GM18907 (cell line): ENCODE measurements around the gene TXLNG.
"Not testable (repeated sequence)": the region's sequence is repeated elsewhere in the genome, so short reads cannot be mapped to it uniquely, and the experiment has no call there.

Source experiments
- ATAC-seq: cut with Tn5 transposase; IDR thresholded peaks from one replicate; pipeline ENCODE4 v1.9.1; 2021; ENCODE audit warnings: mild to moderate bottlenecking, moderate library complexity; ENCODE audit not compliant: unreplicated experiment

The TXLNG gene

DNA sequence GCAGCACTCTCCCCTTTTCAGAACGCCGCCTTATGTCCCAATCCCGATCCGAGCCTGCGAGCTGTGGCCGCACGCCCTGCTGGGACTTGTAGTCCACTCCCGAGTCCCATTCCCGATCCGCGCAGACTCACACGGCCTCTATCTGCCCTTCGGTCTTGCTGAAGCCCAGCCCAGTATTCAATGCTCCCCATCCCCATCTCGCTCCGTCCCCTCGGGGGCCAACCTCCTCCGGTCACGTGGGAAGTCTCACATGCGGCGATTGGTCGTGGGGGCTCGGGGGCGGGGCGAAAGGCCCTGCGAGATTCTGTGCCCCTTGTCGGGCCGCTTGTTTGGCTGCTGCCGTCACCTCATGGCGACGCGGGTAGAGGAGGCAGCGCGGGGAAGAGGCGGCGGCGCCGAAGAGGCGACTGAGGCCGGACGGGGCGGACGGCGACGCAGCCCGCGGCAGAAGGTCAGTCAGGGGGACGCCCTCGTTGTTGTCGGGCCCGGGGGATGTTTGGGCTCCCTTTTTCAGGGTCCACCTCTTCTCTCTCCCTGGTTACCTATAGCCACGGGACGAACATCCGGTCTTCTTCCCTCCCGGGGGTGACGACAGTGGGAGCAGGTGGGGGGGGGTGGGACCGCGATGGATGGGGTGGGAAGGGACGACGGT, at the start of gene TXLNG:
Gene TXLNG (plus strand): TSS at position 328 of the 652 bp plus-strand sequence. CDS start 22 bp downstream, at position 350.
- ATAC-seq = peak; percentile 99

DNA sequence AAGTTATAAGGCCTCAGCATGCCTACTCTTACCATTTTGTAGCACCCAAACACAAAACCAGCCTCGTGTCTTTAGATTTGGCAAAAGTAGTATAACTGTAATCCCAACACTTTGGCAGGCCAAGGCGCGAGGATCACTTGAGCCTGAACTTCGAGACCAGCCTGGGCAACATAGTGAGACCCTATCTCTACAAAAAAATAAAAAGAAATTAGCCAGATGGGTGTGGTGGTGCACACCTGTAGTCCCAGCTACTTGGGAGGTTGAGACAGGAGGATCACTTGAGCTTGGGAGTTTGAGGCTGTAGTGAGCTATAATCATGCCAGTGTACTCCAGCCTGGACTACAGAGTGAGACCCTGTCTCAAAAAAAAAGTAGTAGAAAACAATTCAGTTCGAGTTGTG, 49.2 kb upstream of the TXLNG start:
- ATAC-seq = no peak

DNA sequence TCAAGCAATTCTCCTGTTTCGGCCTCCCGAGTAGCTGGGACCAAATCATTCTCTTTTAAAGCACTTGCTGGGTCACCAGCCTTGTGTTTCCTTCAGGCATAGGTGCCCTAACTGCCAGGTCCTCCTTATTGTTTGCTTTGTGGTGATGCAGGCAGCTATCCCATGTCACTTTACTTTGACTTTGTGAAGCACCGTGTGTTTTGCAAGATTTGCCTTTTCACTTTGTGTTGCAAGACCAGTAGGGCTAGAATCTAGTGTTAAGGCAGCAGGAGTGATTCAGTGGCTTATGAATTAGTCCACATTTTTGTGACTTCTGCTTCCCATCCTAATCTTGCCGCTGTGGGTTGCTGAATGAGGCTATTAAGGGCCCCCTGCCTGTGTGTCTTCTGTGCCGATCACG, 46.7 kb upstream of the TXLNG start:
- no peak for ATAC-seq

DNA sequence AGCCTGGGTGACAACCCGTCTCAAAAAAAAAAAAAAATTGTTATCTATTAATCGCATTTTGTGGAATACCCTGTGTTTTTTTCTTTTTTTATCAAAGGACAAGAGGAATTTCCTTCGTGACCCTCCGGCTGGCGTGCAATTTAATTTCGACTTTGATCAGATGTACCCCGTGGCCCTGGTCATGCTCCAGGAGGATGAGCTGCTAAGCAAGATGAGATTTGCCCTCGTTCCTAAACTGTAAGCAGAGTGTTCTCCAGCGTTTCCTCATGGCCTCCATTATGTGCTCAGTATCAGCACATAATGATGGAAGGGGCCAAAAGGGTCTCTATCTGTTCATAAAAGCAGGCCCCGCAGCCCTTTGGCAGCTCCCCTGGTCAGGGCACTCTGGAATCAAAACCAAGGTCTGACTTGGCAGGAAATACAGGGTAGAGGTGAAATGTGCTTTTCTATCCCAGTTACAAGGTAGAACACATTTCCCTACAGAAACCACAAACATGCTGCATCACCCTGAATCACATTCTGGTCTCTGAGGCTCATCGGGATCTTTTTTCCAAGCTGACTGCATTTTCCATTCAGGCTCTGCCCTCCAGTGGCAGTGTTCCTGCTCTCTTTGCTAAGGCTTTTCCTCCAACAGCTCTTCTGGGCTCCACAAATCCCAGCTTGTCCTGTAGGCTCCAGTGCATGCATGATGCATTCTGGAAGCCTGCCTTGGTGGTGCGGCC, 42.5 kb upstream of the TXLNG start:
- no peak for ATAC-seq

- ATAC-seq = no peak
Measured at GRCh38 chrX:16745102-16745501, 41.2 kb upstream of the TXLNG start.

DNA sequence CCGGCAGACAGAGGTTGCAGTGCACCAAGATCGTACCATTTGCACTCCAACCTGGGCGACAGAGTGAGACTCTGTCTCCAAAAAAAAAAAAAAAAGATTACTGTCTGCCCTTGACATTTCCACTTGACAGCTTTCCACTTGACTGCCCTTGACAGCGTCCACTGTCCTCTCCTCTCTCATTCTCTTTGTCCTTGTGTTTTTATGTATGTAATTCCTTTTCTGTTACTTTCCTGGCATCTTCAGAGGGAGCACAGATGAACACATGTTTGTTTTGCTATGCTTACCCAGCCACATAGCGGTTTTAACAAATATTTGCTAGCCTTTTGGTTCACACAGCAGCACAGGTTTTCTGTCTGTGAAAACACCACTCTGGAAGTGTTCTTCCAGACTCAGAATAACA, 40.6 kb upstream of the TXLNG start:
- no peak for ATAC-seq

GRCh38 chrX:16748425-16748824, 37.8 kb upstream of the TXLNG start:
- ATAC-seq = no peak

- no peak for ATAC-seq
Measured at GRCh38 chrX:16750136-16750535, 36.1 kb upstream of the TXLNG start.

- ATAC-seq = no peak
Measured at GRCh38 chrX:16754019-16754418, 32.2 kb upstream of the TXLNG start.

GRCh38 chrX:16756724-16757123, 29.5 kb upstream of the TXLNG start:
- ATAC-seq = no peak

DNA sequence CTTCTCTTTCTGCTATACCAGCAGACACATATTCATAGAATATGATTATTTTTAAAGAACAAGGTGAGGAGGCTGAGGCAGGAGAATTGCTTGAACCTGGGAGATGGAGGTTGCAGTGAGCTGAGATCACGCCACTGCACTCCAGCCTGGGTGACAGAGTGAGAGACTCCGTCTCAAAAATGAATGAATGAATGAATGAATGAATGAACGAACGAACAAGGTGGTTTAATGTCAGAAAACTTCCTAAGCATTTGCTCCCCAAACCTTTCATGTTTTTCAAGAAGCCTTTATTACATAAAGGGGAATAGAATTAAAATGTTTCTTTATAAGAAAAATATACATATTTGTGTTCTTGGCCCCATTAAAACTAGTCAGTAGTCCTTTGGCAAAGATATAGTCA, 24.8 kb upstream of the TXLNG start:
- not testable (repeated sequence) for ATAC-seq

- no peak for ATAC-seq
Measured at GRCh38 chrX:16762579-16762978, 23.7 kb upstream of the TXLNG start.

- ATAC-seq = no peak
Measured at GRCh38 chrX:16765594-16765993, 20.7 kb upstream of the TXLNG start.

- ATAC-seq = no peak
Measured at GRCh38 chrX:16770970-16771482, 15.2 kb upstream of the TXLNG start.

- no peak for ATAC-seq
Measured at GRCh38 chrX:16771483-16772398, 14.5 kb upstream of the TXLNG start.

- no peak for ATAC-seq
Measured at GRCh38 chrX:16772460-16772859, 13.8 kb upstream of the TXLNG start.

DNA sequence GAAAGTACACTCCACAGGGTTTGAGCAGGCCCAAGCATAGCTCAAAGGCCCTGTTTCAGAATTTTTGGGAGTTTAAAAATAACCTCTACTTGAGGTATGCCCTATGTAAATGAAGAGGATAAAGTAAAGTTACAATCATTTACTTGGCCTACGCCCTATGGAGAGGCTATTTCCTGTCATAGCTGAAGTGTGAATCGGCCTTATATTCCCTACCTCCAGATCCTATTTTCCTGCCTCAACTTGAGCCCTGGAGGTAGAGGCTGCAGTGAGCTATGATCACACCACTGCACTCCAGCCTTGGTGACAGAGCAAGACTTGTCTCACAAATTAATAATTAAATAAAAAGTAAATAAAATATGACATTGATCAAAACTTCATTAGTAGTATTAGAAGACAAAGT, 11.5 kb upstream of the TXLNG start:
- ATAC-seq = no peak

- ATAC-seq = no peak
Measured at GRCh38 chrX:16778545-16778944, 7.7 kb upstream of the TXLNG start.

GRCh38 chrX:16778993-16779392, 7.3 kb upstream of the TXLNG start:
- ATAC-seq = no peak

DNA sequence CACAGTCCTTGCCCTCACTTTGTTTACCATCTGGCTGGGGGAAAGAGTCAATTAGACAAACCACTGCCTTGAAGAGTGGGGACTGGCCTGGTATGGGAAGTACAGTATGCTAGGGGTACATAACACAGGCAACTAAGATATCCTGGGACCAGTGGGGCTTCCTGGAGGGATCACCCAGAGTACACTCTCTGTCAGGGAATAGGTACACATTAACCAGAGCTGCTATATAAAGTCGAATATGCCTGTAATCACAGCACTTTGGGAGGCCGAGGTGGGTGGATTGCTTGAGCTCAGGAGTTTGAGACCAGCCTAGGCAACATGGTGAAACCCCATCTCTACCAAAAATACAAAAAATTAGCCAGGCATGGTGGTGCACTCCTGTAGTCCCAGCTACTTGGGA, 6.5 kb upstream of the TXLNG start:
- not testable (repeated sequence) for ATAC-seq

DNA sequence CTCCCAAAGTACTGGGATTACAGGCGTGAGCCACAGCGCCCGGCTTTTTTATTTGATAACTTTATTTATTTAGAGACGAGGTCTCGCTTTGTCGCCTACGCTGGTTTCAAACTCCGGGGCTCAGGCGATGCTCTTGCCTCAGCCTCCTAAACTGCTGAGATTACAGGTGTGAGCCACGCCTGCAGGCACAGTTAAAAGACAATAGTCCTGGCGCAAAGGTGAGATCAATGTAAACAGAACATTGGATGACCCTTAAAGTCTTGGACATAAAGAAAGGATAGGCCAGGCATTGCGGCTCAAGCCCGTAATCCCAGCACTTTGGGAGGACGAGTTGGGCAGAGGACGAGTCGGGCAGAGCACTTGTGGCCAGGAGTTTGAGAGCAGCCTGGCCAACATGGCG, 2.8 kb upstream of the TXLNG start:
- no peak for ATAC-seq
